Measurements from ENCODE around the gene IGFBP1. TPM values are rescaled to one million over a fixed set of nuclear protein-coding genes. Genes with fewer than 3 reads are reported as not detected.
A peak's percentile ranks its signal among the peaks of the same experiment; 100 is the strongest.

Gene IGFBP1
- total RNA-seq, 4 donors from 2014 or later = 0.48 TPM; not detected in 3

DNA sequence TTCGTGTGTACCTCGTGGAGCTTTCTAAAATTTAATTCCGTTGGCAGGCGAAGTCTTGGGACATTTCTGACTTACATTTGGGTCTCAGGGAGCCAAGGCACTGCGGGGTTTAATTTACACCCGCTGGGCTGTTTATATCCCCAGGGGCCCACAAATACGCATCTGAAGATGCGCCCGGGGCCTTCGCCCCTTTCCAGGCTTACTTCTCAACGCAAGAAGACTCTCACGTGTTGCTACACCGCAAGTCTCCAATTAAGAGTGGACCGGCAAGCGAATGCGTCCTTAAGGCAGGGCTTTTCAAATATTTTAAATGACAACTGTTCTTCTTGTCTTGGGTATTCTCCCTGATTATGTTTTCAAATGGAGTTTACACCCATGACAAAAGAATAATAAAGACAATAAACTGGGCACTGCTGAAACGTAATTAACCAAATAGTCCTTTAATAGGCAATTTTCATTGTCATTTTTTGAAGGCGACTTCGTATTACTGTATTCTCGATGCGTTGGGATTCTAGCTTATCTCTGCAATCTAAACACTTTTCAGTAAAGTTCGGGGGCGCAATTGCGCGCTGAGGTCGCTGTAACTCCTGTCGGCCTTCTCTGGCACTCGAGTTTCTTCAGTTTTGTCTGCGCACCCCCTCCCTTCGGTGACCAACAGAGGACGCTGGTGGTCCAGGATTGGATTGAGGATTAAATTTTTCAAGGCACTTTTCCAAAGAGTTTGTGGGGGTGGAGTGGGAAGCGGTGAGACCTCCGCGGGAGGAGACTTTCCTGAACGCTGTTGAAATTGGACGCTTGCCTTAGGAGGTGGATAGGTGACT lies 33.6 kb downstream of the IGFBP1 start:
- peaks cover 20% of the 10 kb centered on the region for H3K27me3 ChIP-seq

DNA sequence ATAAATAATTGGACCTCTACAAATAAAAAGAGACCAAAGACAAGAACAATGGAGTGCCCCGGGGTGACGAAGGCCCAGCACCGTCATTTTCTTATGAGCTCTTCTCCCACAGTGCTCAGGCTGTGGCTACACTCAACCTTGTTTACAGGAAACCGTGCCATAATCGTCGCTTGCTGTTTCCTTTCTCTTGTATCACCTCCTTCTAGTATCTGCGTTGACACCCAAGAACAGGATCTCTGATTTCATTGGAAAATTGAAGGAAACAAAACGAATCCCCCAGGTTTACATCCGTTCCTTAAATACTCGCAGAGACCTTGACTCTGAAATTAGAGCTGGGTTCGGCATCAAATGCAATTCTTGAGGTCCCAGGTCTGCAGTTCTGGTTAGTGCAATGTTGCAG lies 34.5 kb downstream of the IGFBP1 start:
- H3K4me1 ChIP-seq = peaks cover 54% of the 10 kb centered on the region
- peak overlapping the region; percentile 2 for H3K27ac ChIP-seq
- TF ChIP-seq POLR2A (IDR thresholded peaks at IDR 0.05) (no peak), EP300 (IDR thresholded peaks at IDR 0.05) (no peak), POLR2AphosphoS5 (IDR thresholded peaks at IDR 0.05) (no peak)
- TF ChIP-seq, protein P1, sequence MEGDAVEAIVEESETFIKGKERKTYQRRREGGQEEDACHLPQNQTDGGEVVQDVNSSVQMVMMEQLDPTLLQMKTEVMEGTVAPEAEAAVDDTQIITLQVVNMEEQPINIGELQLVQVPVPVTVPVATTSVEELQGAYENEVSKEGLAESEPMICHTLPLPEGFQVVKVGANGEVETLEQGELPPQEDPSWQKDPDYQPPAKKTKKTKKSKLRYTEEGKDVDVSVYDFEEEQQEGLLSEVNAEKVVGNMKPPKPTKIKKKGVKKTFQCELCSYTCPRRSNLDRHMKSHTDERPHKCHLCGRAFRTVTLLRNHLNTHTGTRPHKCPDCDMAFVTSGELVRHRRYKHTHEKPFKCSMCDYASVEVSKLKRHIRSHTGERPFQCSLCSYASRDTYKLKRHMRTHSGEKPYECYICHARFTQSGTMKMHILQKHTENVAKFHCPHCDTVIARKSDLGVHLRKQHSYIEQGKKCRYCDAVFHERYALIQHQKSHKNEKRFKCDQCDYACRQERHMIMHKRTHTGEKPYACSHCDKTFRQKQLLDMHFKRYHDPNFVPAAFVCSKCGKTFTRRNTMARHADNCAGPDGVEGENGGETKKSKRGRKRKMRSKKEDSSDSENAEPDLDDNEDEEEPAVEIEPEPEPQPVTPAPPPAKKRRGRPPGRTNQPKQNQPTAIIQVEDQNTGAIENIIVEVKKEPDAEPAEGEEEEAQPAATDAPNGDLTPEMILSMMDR (IDR thresholded peaks at IDR 0.05) = no peak
- no peak for DNase-seq (ENCODE audit: low spot score in 2 of 2)
- H3K27me3 ChIP-seq = peaks cover 20% of the 10 kb centered on the region
- H3K4me3 ChIP-seq = peak overlapping the region; percentile 55
- H3K36me3 ChIP-seq = no peaks in the 10 kb centered on the region
- no peaks in the 10 kb centered on the region for H3K9me3 ChIP-seq
- WGBS = 9% methylated on average over 11 of the region's 11 CpGs

More for the DNA sequence above, 33.6 kb downstream of the IGFBP1 start:
- DNase-seq (ENCODE audit: low spot score in 2 of 2) = no peak
- peak overlapping the region; percentile 58 for H3K27ac ChIP-seq
- no peaks in the 10 kb centered on the region for H3K36me3 ChIP-seq
- H3K4me1 ChIP-seq = peaks cover 56% of the 10 kb centered on the region
- no peaks in the 10 kb centered on the region for H3K9me3 ChIP-seq
- peak overlapping the region; percentile 55 for H3K4me3 ChIP-seq
- no peak for TF ChIP-seq POLR2A (IDR thresholded peaks at IDR 0.05)
- TF ChIP-seq, protein P1 (IDR thresholded peaks at IDR 0.05) = peak; percentile 59 to 82
- 4% methylated on average over 36 of the region's 36 CpGs for WGBS

DNA sequence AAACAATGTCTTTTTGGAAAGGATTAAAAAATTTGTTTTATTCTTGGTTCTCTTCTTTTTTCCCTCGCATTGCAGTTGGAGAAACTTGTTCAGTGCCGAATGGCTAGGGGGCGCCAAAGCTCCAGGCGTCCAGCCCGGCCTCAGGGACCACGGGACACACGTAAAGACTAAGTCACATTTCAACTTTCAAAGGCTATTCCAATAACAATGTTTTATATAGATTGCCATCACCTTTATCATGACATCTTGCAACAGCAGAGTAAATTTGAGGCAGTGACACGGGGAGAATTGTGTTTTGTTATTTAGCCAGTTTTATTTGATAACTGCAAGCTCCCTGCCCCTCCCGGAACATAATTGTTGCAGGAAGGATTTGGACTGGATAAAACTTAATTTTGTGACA lies 35.0 kb downstream of the IGFBP1 start:
- TF ChIP-seq, protein P1 (IDR thresholded peaks at IDR 0.05) = peak; percentile 82 to 85
- no peak for TF ChIP-seq POLR2A (IDR thresholded peaks at IDR 0.05)
- no peak for DNase-seq (ENCODE audit: low spot score in 2 of 2)
- 8% methylated on average over 9 of the region's 9 CpGs for whole genome bisulfite sequencing
- Histone ChIP-seq H3K4me1 (peaks cover 49% of the 10 kb centered on the region), H3K27me3 (peaks cover 20% of the 10 kb centered on the region), H3K27ac (no peak overlapping the region), H3K4me3 (peak overlapping the region; percentile 55), H3K36me3 (no peaks in the 10 kb centered on the region), H3K9me3 (no peaks in the 10 kb centered on the region)

DNA sequence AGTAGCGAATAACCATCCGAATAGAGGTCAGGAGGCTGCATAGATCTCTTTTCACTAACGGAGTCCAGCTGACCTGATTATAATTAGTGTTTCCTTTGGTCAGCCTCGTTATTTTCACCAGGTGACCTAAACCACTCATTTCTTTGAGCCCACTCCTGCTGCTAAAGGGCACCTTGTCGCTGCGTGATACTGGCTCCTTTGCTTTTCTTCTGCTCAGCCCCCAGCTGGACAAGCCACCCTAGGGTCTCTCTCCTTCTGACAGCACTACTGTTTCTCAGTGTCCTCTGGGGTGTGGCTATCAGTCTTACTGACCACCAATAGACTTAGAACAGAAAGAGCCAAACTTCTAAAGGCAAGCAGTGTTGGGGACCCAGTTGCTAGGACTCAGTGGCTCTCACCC lies 35.5 kb downstream of the IGFBP1 start:
- Histone ChIP-seq H3K9me3 (no peaks in the 10 kb centered on the region), H3K27me3 (peaks cover 20% of the 10 kb centered on the region), H3K36me3 (no peaks in the 10 kb centered on the region), H3K4me1 (peaks cover 47% of the 10 kb centered on the region), H3K27ac (no peak overlapping the region), H3K4me3 (no peak overlapping the region)
- TF ChIP-seq, protein P1 (IDR thresholded peaks at IDR 0.05) = no peak
- TF ChIP-seq POLR2A (IDR thresholded peaks at IDR 0.05) (no peak), EP300 (IDR thresholded peaks at IDR 0.05) (no peak), POLR2AphosphoS5 (IDR thresholded peaks at IDR 0.05) (no peak)
- no peak for DNase-seq (ENCODE audit: low spot score in 2 of 2)
- WGBS = 80% methylated on average over 6 of the region's 6 CpGs

DNA sequence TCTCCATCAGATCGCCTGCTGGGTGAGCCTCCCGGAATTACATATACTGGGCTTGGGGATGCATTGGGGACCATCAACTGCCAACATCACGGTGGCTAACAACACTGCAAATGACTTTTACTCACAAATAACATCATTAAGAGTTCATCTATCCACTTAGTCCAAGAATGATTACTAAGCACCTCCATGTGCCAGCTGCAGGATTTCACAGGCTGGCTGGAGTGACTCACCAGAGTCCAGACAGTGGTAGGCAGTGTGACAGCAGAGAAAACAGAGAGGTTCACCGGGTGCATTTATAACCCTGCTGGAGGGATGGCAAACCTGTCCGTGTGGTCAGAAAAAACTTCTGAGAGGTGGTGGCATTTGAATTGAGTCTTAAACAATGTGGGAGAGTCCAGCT lies 36.0 kb downstream of the IGFBP1 start:
- DNase-seq (ENCODE audit: low spot score in 2 of 2) = no peak
- TF ChIP-seq POLR2A (IDR thresholded peaks at IDR 0.05) (no peak), POLR2AphosphoS5 (IDR thresholded peaks at IDR 0.05) (no peak), EP300 (IDR thresholded peaks at IDR 0.05) (no peak)
- TF ChIP-seq, protein P1 (IDR thresholded peaks at IDR 0.05) = no peak
- Histone ChIP-seq H3K9me3 (no peaks in the 10 kb centered on the region), H3K27me3 (peaks cover 20% of the 10 kb centered on the region), H3K36me3 (no peaks in the 10 kb centered on the region), H3K27ac (no peak overlapping the region), H3K4me1 (peaks cover 42% of the 10 kb centered on the region), H3K4me3 (no peak overlapping the region)
- 42% methylated on average over 5 of the region's 5 CpGs for WGBS
